H1 (cell line): ENCODE measurements around the gene SPTBN4. TPM values are rescaled to one million over a fixed set of nuclear protein-coding genes. Genes with fewer than 3 reads are reported as not detected.

Experiments
- CTCF ChIA-PET: fragments of 300-600 bp; sonication (Branson Sonifier 250); formaldehyde crosslinking; loops from one replicate; lab custom pipeline; 2021; ENCODE audit not compliant: partially characterized antibody; lab: Charles Lee
- POLR2A ChIA-PET: fragments of 300-600 bp; sonication (Branson Sonifier 250); formaldehyde crosslinking; loops from one replicate; lab custom pipeline; 2021; ENCODE audit warnings: inconsistent platforms; ENCODE audit not compliant: partially characterized antibody; lab: Charles Lee
- DNase-seq, 2 experiments: peaks; one replicate each; pipeline versions ENCODE4 v3.0.0 to v3.0.0-alpha.2; 2010 to 2022; ENCODE audit warnings: low spot score in 2 of 2, low read depth in 1 of 2, mixed read lengths in 1 of 2
- FAIRE-seq: peaks from 2 replicates; lab custom pipeline; 2011; peaks lifted over from hg19 to GRCh38; lab: Jason Lieb, UNC
- H2AFZ ChIP-seq: 2 replicates; pipeline ENCODE4 v1.8.1; 2012; ENCODE audit warnings: low read length, inconsistent platforms
- H2AK5ac ChIP-seq: 2 replicates; pipeline ENCODE4 v1.6.1; 2013; ENCODE audit warnings: low read depth, low read length
- H2BK120ac ChIP-seq: replicated peaks from 2 replicates; pipeline ENCODE3; 2013; ENCODE audit warnings: low read depth, low read length, inconsistent platforms
- H2BK12ac ChIP-seq: 2 replicates; pipeline ENCODE4 v1.6.1; 2013; ENCODE audit warnings: low read depth, low read length
- H2BK15ac ChIP-seq: 2 replicates; pipeline ENCODE4 v1.6.1; 2013; ENCODE audit warnings: low read length
- H2BK20ac ChIP-seq: 2 replicates; pipeline ENCODE4 v1.6.1; 2013; ENCODE audit warnings: low read length
- H2BK5ac ChIP-seq: 2 replicates; pipeline ENCODE4 v1.6.1; 2013; ENCODE audit warnings: low read depth, low read length
- H3K14ac ChIP-seq: 2 replicates; pipeline ENCODE4 v1.6.1; 2013; ENCODE audit warnings: inconsistent platforms; ENCODE audit not compliant: insufficient read length
- H3K18ac ChIP-seq: 2 replicates; pipeline ENCODE4 v1.6.1; 2013; ENCODE audit warnings: low read length; ENCODE audit errors: extremely low read depth
- H3K23ac ChIP-seq: 2 replicates; pipeline ENCODE4 v1.6.1; 2013; ENCODE audit warnings: inconsistent platforms; ENCODE audit not compliant: insufficient read length
- H3K23me2 ChIP-seq: 2 replicates; pipeline ENCODE4 v1.6.1; 2013; ENCODE audit warnings: low read depth, low read length
- H3K27ac ChIP-seq: 2 replicates; pipeline ENCODE4 v1.6.1; 2011; ENCODE audit warnings: low read depth, low read length, inconsistent platforms
- H3K27me3 ChIP-seq, 4 experiments: replicated peaks in 1 of 4; 1 replicate in 1 of 4; 2 replicates in 3 of 4; pipeline versions ENCODE4 v1.6.1 to v1.8.1; 2011 to 2013; ENCODE audit warnings: low read length in 3 of 4, mild to moderate bottlenecking in 3 of 4, inconsistent platforms in 2 of 4, mixed read lengths in 2 of 4, moderate library complexity in 1 of 4; ENCODE audit not compliant: control insufficient read depth in 3 of 4, insufficient read depth in 3 of 4; ENCODE audit errors: extremely low read depth in 1 of 4
- H3K36me3 ChIP-seq, 4 experiments: 2 replicates each; pipeline versions ENCODE4 v1.6.1 to v1.8.1; 2011 to 2013; ENCODE audit warnings: mild to moderate bottlenecking in 4 of 4, low read length in 3 of 4, moderate library complexity in 2 of 4, control low read depth in 1 of 4, inconsistent platforms in 1 of 4; ENCODE audit not compliant: insufficient read depth in 4 of 4, control insufficient read depth in 2 of 4
- H3K4ac ChIP-seq: replicated peaks from 2 replicates; pipeline ENCODE3; 2013; ENCODE audit warnings: low read length, low read depth, mixed read lengths, inconsistent platforms; ENCODE audit not compliant: insufficient read length
- H3K4me1 ChIP-seq, 4 experiments: replicated peaks in 1 of 4; 1 replicate in 1 of 4; 2 replicates in 3 of 4; pipeline versions ENCODE4 v1.6.1 to v1.8.1; 2011 to 2013; ENCODE audit warnings: low read length in 3 of 4, inconsistent platforms in 2 of 4, mixed read lengths in 1 of 4; ENCODE audit not compliant: insufficient read depth in 4 of 4, control insufficient read depth in 3 of 4
- H3K4me2 ChIP-seq, 2 experiments: 2 replicates each; pipeline versions ENCODE4 v1.6.1 to v1.8.1; 2011 to 2013; ENCODE audit warnings: low read depth in 2 of 2, low read length in 2 of 2, control low read depth in 1 of 2, inconsistent platforms in 1 of 2, mild to moderate bottlenecking in 1 of 2; ENCODE audit not compliant: insufficient read depth in 1 of 2
- H3K4me3 ChIP-seq, 4 experiments: fragments of 200-600, 300-600 bp in 1 of 4; sonication (generic), shearing (Covaris generic), sonication (Bioruptor Twin) in 1 of 4; 2 replicates each; pipeline versions ENCODE4 v1.5.1 to v1.8.1; 2011 to 2016; ENCODE audit warnings: low read length in 4 of 4, low read depth in 3 of 4, control low read depth in 2 of 4, inconsistent platforms in 2 of 4, mild to moderate bottlenecking in 2 of 4, mixed read lengths in 1 of 4, moderate library complexity in 1 of 4; ENCODE audit not compliant: insufficient read depth in 2 of 4; ENCODE audit errors: extremely low read depth in 1 of 4
- H3K56ac ChIP-seq: replicated peaks from 2 replicates; pipeline ENCODE3; 2013; ENCODE audit warnings: low read depth, mild to moderate bottlenecking, mixed read lengths, low read length, inconsistent platforms; ENCODE audit not compliant: insufficient read length
- H3K79me1 ChIP-seq: 2 replicates; pipeline ENCODE4 v1.6.1; 2013; ENCODE audit warnings: low read depth, low read length, control low read depth
- H3K79me2 ChIP-seq, 2 experiments: 2 replicates each; pipeline versions ENCODE4 v1.6.1 to v1.8.1; 2012 to 2013; ENCODE audit warnings: low read length in 2 of 2, mild to moderate bottlenecking in 2 of 2, inconsistent platforms in 1 of 2; ENCODE audit not compliant: insufficient read depth in 2 of 2, control insufficient read depth in 1 of 2
- H3K9ac ChIP-seq, 4 experiments: replicated peaks in 1 of 4; 1 replicate in 1 of 4; 2 replicates in 3 of 4; pipeline versions ENCODE4 v1.6.1 to v1.8.1; 2011 to 2013; ENCODE audit warnings: low read depth in 3 of 4, low read length in 3 of 4, control low read depth in 2 of 4, mild to moderate bottlenecking in 2 of 4, moderate library complexity in 2 of 4, inconsistent platforms in 1 of 4; ENCODE audit errors: extremely low read depth in 1 of 4
- H3K9me3 ChIP-seq, 2 experiments: 2 replicates each; pipeline versions ENCODE4 v1.6.1 to v1.8.1; 2012 to 2013; ENCODE audit warnings: mild to moderate bottlenecking in 2 of 2, moderate library complexity in 2 of 2, control low read depth in 1 of 2, inconsistent platforms in 1 of 2, low read depth in 1 of 2, low read length in 1 of 2, mixed read lengths in 1 of 2; ENCODE audit not compliant: insufficient read depth in 2 of 2
- H4K20me1 ChIP-seq, 2 experiments: replicated peaks in 1 of 2; 2 replicates each; pipeline versions ENCODE3 to v1.8.1; 2011 to 2013; ENCODE audit warnings: inconsistent platforms in 2 of 2, low read length in 2 of 2, mild to moderate bottlenecking in 1 of 2; ENCODE audit not compliant: insufficient read depth in 2 of 2, control insufficient read depth in 1 of 2
- H4K5ac ChIP-seq: 2 replicates; pipeline ENCODE4 v1.6.1; 2013; ENCODE audit warnings: low read length, low read depth, mixed read lengths, inconsistent platforms; ENCODE audit not compliant: insufficient read length
- H4K8ac ChIP-seq: 2 replicates; pipeline ENCODE4 v1.8.0; 2013; ENCODE audit warnings: mild to moderate bottlenecking, moderate library complexity, low read length, inconsistent platforms; ENCODE audit not compliant: insufficient read depth; ENCODE audit errors: extremely low read depth
- H4K91ac ChIP-seq: replicated peaks from 2 replicates; pipeline ENCODE3; 2013; ENCODE audit warnings: low read length, mixed read lengths, inconsistent platforms; ENCODE audit not compliant: insufficient read length
- BACH1 ChIP-seq: IDR thresholded peaks from 2 replicates; pipeline ENCODE4 v1.6.1; 2012; ENCODE audit warnings: low read length, improper control_type of control experiment
- POLR2A ChIP-seq, 2 experiments: IDR thresholded peaks; 1 replicate in 1 of 2; 2 replicates in 1 of 2; pipeline ENCODE4 v1.6.1; 2011; ENCODE audit warnings: low read depth in 2 of 2, low read length in 2 of 2, mild to moderate bottlenecking in 2 of 2; ENCODE audit errors: control extremely low read depth in 1 of 2
- RFX5 ChIP-seq: IDR thresholded peaks from 2 replicates; pipeline ENCODE4 v1.6.1; 2011; ENCODE audit warnings: low read depth, low read length, improper control_type of control experiment, borderline replicate concordance
- SIN3A ChIP-seq, 2 experiments: IDR thresholded peaks in 1 of 2; conservative IDR thresholded peaks in 1 of 2; 2 replicates each; pipeline ENCODE4 v1.6.1; 2011 to 2012; ENCODE audit warnings: low read length in 2 of 2, improper control_type of control experiment in 1 of 2, low read depth in 1 of 2, mild to moderate bottlenecking in 1 of 2
- SIX5 ChIP-seq: IDR thresholded peaks from 2 replicates; pipeline ENCODE4 v1.6.1; 2011; ENCODE audit warnings: mild to moderate bottlenecking, low read depth, low read length
- TAF7 ChIP-seq: optimal IDR thresholded peaks from 2 replicates; pipeline ENCODE3; 2011; ENCODE audit warnings: low read depth, mild to moderate bottlenecking, inconsistent platforms, low read length, moderate library complexity, borderline replicate concordance
- YY1 ChIP-seq: IDR thresholded peaks from 2 replicates; pipeline ENCODE4 v1.6.1; 2011; ENCODE audit warnings: low read depth, mild to moderate bottlenecking, low read length
- WGBS, 2 experiments: shearing (Covaris generic) in 1 of 2; methylation state at CpG; one replicate each; pipeline versions ENCODE4 v1.1.6 to v1.1.7; 2013 to 2015; ENCODE audit warnings: low lambda C conversion rate in 2 of 2, mixed read lengths in 2 of 2, inconsistent platforms in 1 of 2, low coverage in 1 of 2, missing lambda C conversion rate in 1 of 2; ENCODE audit not compliant: insufficient replicate concordance in 2 of 2, insufficient coverage in 1 of 2, insufficient read length in 1 of 2; ENCODE audit errors: extremely low coverage in 1 of 2, missing lambda C conversion rate in 1 of 2; 5-methylcytosine and 5-hydroxymethylcytosine counted together
- polyA plus RNA-seq, 7 experiments: library from polyadenylated mRNA; depleted of rRNA in 3 of 7; stranded (reverse) in 5 of 7; unstranded in 2 of 7; fragments of >200 nt in 5 of 7; fragments of 200-250 nt in 2 of 7; gene quantifications; 1 replicate in 5 of 7; 2 replicates in 1 of 7; 4 replicates in 1 of 7; pipeline versions ENCODE4 v1.2.1 to v1.2.3, GENCODE V29; 2011 to 2013; ENCODE audit warnings: missing spikeins in 2 of 7, mixed read lengths in 2 of 7
- total RNA-seq: library from RNA; stranded (reverse); fragmentation: NEBNext Ultra II Directional; extraction: Animal tissue kit (Norgen Biotek cat#: 25700); gene quantifications from 2 replicates; pipeline ENCODE4 v1.2.1, GENCODE V29; 2021
- TF ChIP-seq, protein P1 (sequence below): IDR thresholded peaks from 2 replicates; pipeline ENCODE4 v1.6.1; 2012; ENCODE audit warnings: inconsistent platforms

Gene SPTBN4
- total and polyA plus RNA-seq, 2 of the 8 experiments (the other 6 are each of a cell fraction or from before 2014, with no cell fraction given) = 1.9 to 3.0 TPM

DNA sequence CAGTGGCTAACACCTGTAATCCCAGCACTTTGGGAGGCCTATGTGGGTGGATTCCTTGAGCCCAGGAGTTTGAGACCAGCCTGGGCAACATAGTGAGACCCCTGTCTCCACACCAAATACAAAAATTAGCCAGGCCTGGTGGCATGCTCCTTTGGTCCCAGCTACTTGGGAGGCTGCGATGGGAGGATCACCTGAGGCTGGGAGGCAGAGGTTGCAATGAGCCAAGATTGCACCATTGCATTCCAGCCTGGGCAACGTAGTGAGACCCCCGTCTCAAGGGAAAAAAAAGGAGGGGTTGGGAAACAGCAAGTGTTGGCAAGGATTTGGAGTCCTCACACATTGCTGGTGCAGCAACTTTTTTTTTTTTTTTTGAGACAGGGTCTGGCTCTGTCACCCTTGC is 19.2 kb downstream of the SPTBN4 start:
- H4K20me1 ChIP-seq = no peaks in the 10 kb centered on the region
- H2BK12ac ChIP-seq = no peak overlapping the region
- H2BK15ac ChIP-seq = no peak overlapping the region
- H2AFZ ChIP-seq = no peak overlapping the region
- ChIA-PET POLR2A (interaction anchor here (0.9 to 2.2 kb wide), 2 partner anchors 32 to 42 kb away, joined by 3 to 8 read pairs; partner anchors contain the start of gene SERTAD3), CTCF (interaction anchor here (0.5 to 2.3 kb wide), 2 partner anchors 10 to 35 kb away, joined by 3 to 7 read pairs; no protein-coding TSS in a partner anchor)
- no peak overlapping the region for H2BK20ac ChIP-seq
- no peak overlapping the region for H4K8ac ChIP-seq
- H2AK5ac ChIP-seq = no peak overlapping the region
- H4K91ac ChIP-seq = no peak overlapping the region
- no peaks in the 10 kb centered on the region for H3K9me3 ChIP-seq
- no peak overlapping the region for H3K14ac ChIP-seq
- H3K23me2 ChIP-seq = no peaks in the 10 kb centered on the region; the same call in 1 of the 2 replicates
- no peak for FAIRE-seq
- TF ChIP-seq RFX5 (no peak), SIX5 (no peak), TAF7 (no peak), BACH1 (no peak), YY1 (no peak), SIN3A (conservative IDR thresholded peaks at IDR 0.05 in 1 of 2, IDR thresholded peaks at IDR 0.05 in 1 of 2; ENCODE audit: low read depth in 1 of 2, low read length in 2 of 2) (no peak), POLR2A (IDR thresholded peaks at IDR 0.05; ENCODE audit: control extremely low read depth in 1 of 2, low read depth in 2 of 2, low read length in 2 of 2) (no peak)
- TF ChIP-seq, protein P1, sequence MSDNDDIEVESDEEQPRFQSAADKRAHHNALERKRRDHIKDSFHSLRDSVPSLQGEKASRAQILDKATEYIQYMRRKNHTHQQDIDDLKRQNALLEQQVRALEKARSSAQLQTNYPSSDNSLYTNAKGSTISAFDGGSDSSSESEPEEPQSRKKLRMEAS = no peak
- H3K79me1 ChIP-seq = no peaks in the 10 kb centered on the region
- no peak overlapping the region for H3K4me3 ChIP-seq
- H3K56ac ChIP-seq = no peak overlapping the region
- no peaks in the 10 kb centered on the region for H3K36me3 ChIP-seq
- no peak overlapping the region for H3K4me2 ChIP-seq
- no peaks in the 10 kb centered on the region; a peak in 2 of 7 replicates for H3K27me3 ChIP-seq
- H3K9ac ChIP-seq = no peak overlapping the region
- no peaks in the 10 kb centered on the region for H3K79me2 ChIP-seq
- 83% methylated on average over 3 of the region's 3 CpGs; no CpG with 5 or more reads in 1 of the 2 experiments for WGBS, 2 experiments
- no peak overlapping the region for H3K18ac ChIP-seq
- peaks cover 0 to 5% (median 0%) of the 10 kb centered on the region in 4 experiments; a peak in 1 of 7 replicates for H3K4me1 ChIP-seq
- no peak overlapping the region for H2BK5ac ChIP-seq
- H3K23ac ChIP-seq = no peak overlapping the region
- no peak overlapping the region for H4K5ac ChIP-seq
- H3K4ac ChIP-seq = no peak overlapping the region
- no peak overlapping the region for H3K27ac ChIP-seq
- H2BK120ac ChIP-seq = no peak overlapping the region
- no peak for DNase-seq
